Endothelial cell of umbilical vein (primary cell): Measurements from ENCODE around the gene TPM1. TPM values are rescaled to one million over a fixed set of nuclear protein-coding genes. Genes with fewer than 3 reads are reported as not detected.

Experiments used
- BruUV-seq: library from RNA; stranded (reverse); fragments of 400-500 nt; replicated peaks from 2 replicates; lab custom pipeline; 2021; lab: Mats Ljungman, UMichigan
- CTCF ChIA-PET: fragments of 300-600, 350-600 bp; sonication (Branson Sonifier 250); formaldehyde crosslinking; loops from one replicate; lab custom pipeline; 2021; ENCODE audit warnings: antibody characterized with exemption, inconsistent platforms; lab: Charles Lee
- POLR2A ChIA-PET: fragments of 300-600, 350-600 bp; sonication (Branson Sonifier 250); formaldehyde crosslinking; loops from one replicate; lab custom pipeline; 2021; ENCODE audit warnings: antibody characterized with exemption, inconsistent platforms; lab: Charles Lee
- DNase-seq: peaks from one replicate; pipeline ENCODE4 v3.0.0-alpha.2; 2011; ENCODE audit warnings: low read depth, low spot score
- FAIRE-seq: peaks from 2 replicates; lab custom pipeline; 2011; peaks lifted over from hg19 to GRCh38; lab: Jason Lieb, UNC
- H2AFZ ChIP-seq: 2 replicates; pipeline ENCODE4 v1.6.0; 2012; ENCODE audit warnings: low read depth, low read length, control low read depth, inconsistent platforms
- H3K27ac ChIP-seq: 2 replicates; pipeline ENCODE4 v1.5.1; 2011; ENCODE audit warnings: low read depth, mild to moderate bottlenecking, control low read depth, low read length, moderate library complexity; ENCODE audit not compliant: insufficient read depth
- H3K27me3 ChIP-seq, 2 experiments: 2 replicates each; pipeline versions ENCODE4 v1.6.0 to v1.6.1; 2011; ENCODE audit warnings: low read length in 2 of 2, mixed read lengths in 1 of 2; ENCODE audit not compliant: control insufficient read depth in 2 of 2, insufficient read depth in 2 of 2
- H3K36me3 ChIP-seq, 2 experiments: 2 replicates in 1 of 2; 3 replicates in 1 of 2; pipeline ENCODE4 v1.5.1; 2011; ENCODE audit warnings: low read length in 2 of 2, mild to moderate bottlenecking in 1 of 2, moderate library complexity in 1 of 2; ENCODE audit not compliant: control insufficient read depth in 2 of 2, insufficient read depth in 2 of 2; ENCODE audit errors: extremely low read depth in 1 of 2
- H3K4me1 ChIP-seq: 3 replicates; pipeline ENCODE4 v1.5.1; 2011; ENCODE audit warnings: mild to moderate bottlenecking, low read length; ENCODE audit not compliant: control insufficient read depth, insufficient read depth; ENCODE audit errors: extremely low read depth
- H3K4me2 ChIP-seq: 2 replicates; pipeline ENCODE4 v1.6.1; 2011; ENCODE audit warnings: low read length, control low read depth, mixed read lengths; ENCODE audit not compliant: insufficient read depth
- H3K4me3 ChIP-seq, 3 experiments: fragments of 200-600 bp in 1 of 3; sonication (generic), shearing (Covaris generic) in 1 of 3; replicated peaks in 1 of 3; 2 replicates each; pipeline ENCODE4 v1.5.1; 2011 to 2016; ENCODE audit warnings: control low read depth in 3 of 3, low read length in 3 of 3, mild to moderate bottlenecking in 2 of 3, inconsistent platforms in 1 of 3, low read depth in 1 of 3, moderate library complexity in 1 of 3; ENCODE audit not compliant: insufficient read depth in 1 of 3
- H3K79me2 ChIP-seq: 2 replicates; pipeline ENCODE4 v1.6.0; 2012; ENCODE audit warnings: low read length, inconsistent platforms; ENCODE audit not compliant: control insufficient read depth, insufficient read depth
- H3K9ac ChIP-seq: replicated peaks from 2 replicates; pipeline ENCODE3; 2011; ENCODE audit warnings: low read length, control low read depth; ENCODE audit not compliant: insufficient read depth; ENCODE audit errors: extremely low read depth
- H3K9me1 ChIP-seq: replicated peaks from 3 replicates; pipeline ENCODE4 v1.6.0; 2011; ENCODE audit warnings: mild to moderate bottlenecking, low read length; ENCODE audit not compliant: control insufficient read depth, insufficient read depth; ENCODE audit errors: extremely low read depth
- H3K9me3 ChIP-seq: replicated peaks from 2 replicates; pipeline ENCODE4 v1.5.1; 2012; ENCODE audit warnings: low read length, inconsistent platforms; ENCODE audit not compliant: control insufficient read depth, insufficient read depth
- H4K20me1 ChIP-seq: replicated peaks from 2 replicates; pipeline ENCODE3; 2011; ENCODE audit warnings: mild to moderate bottlenecking, low read length; ENCODE audit not compliant: control insufficient read depth, insufficient read depth; ENCODE audit errors: extremely low read depth
- EZH2 ChIP-seq: IDR thresholded peaks from 2 replicates; pipeline ENCODE4 v1.6.1; 2012; ENCODE audit warnings: borderline replicate concordance, low read depth, mild to moderate bottlenecking, moderate library complexity, low read length, inconsistent platforms; ENCODE audit not compliant: severe bottlenecking
- FOS ChIP-seq: IDR thresholded peaks from 2 replicates; pipeline ENCODE4 v1.6.1; 2011; ENCODE audit warnings: mild to moderate bottlenecking, low read length, moderate library complexity, borderline replicate concordance; ENCODE audit not compliant: insufficient read depth
- GATA2 ChIP-seq: IDR thresholded peaks from 2 replicates; pipeline ENCODE4 v1.7.0; 2011; ENCODE audit warnings: low read depth, mild to moderate bottlenecking, moderate library complexity, mixed read lengths, low read length; ENCODE audit not compliant: insufficient read length, insufficient read depth
- JUN ChIP-seq: IDR thresholded peaks from 2 replicates; pipeline ENCODE4 v1.6.1; 2011; ENCODE audit warnings: borderline replicate concordance, low read depth; ENCODE audit not compliant: insufficient read length, insufficient read depth
- MYC ChIP-seq: IDR thresholded peaks from one replicate; pipeline ENCODE4 v1.6.1; 2011; ENCODE audit warnings: mild to moderate bottlenecking, low read depth, low read length
- POLR2A ChIP-seq: IDR thresholded peaks from 2 replicates; pipeline ENCODE4 v1.6.1; 2012; ENCODE audit warnings: low read depth, mild to moderate bottlenecking, control low read depth, low read length
- POLR2AphosphoS5 ChIP-seq: IDR thresholded peaks from 2 replicates; pipeline ENCODE4 v1.6.1; 2012; ENCODE audit warnings: low read depth, mild to moderate bottlenecking, control low read depth, low read length, moderate library complexity; ENCODE audit not compliant: insufficient read depth
- dilution Hi-C: fragments of 300-500 bp; cut with MboI; formaldehyde crosslinking; loops from one replicate; pipeline ENCODE4 v1.15.0; 2019; ENCODE audit warnings: low sequenced_read_pairs; ENCODE audit not compliant: extremely low pct_ligation_motif_present
- intact Hi-C: fragments of 100-400 bp; cut with micrococcal nuclease; formaldehyde crosslinking; loops from one replicate; pipeline ENCODE4 v1.10.0; 2022
- polyA plus RNA-seq, 4 experiments: library from polyadenylated mRNA; depleted of rRNA in 3 of 4; stranded (reverse) in 3 of 4; unstranded in 1 of 4; fragments of >200 nt; gene quantifications; 2 replicates each; pipeline versions ENCODE4 v1.2.1 to v1.2.3, GENCODE V29; 2011 to 2012; ENCODE audit warnings: missing spikeins in 1 of 4
- total RNA-seq: library from RNA; stranded (reverse); gene quantifications from 2 replicates; pipeline ENCODE4 v1.2.3, GENCODE V29; 2021
- TF ChIP-seq, protein P1 (sequence below): IDR thresholded peaks from 2 replicates; pipeline ENCODE4 v1.6.1; 2011; ENCODE audit not compliant: insufficient read depth, insufficient read length
- TF ChIP-seq, protein P2 (sequence below), 2 donors: IDR thresholded peaks; 1 replicate in 1 of 2; 2 replicates in 1 of 2; pipeline ENCODE4 v1.5.1; 2011; ENCODE audit warnings: low read length in 2 of 2, mild to moderate bottlenecking in 2 of 2, moderate library complexity in 2 of 2, control low read depth in 1 of 2, inconsistent platforms in 1 of 2, low read depth in 1 of 2; ENCODE audit not compliant: insufficient read depth in 1 of 2; ENCODE audit errors: extremely low read depth in 1 of 2

TPM1 gene
- total and polyA plus RNA-seq, 2 donors (not counting 3 experiments of a cell fraction or from before 2014, with no cell fraction given), result 518 to 558 TPM

GRCh38 chr15:63016234-63016633 is 26.3 kb upstream of the TPM1 start:
- H3K27me3 ChIP-seq, result no peaks in the 10 kb centered on the region
- H3K4me2 ChIP-seq, result no peak overlapping the region
- H4K20me1 ChIP-seq, result no peaks in the 10 kb centered on the region
- no peaks in the 10 kb centered on the region for H3K9me1 ChIP-seq
- intact Hi-C loops, result no loop called here
- DNase-seq (no peak), FAIRE-seq (no peak)
- no peaks in the 10 kb centered on the region for H3K9me3 ChIP-seq
- peaks cover 25% of the 10 kb centered on the region for H3K4me1 ChIP-seq
- BruUV-seq, result no TSS peak
- ChIA-PET POLR2A (interaction anchor here (1.2 kb wide), 1 partner anchor 27 kb away, joined by 5 read pairs; the partner anchor contains the start of gene TPM1), CTCF (interaction anchor here (1.0 to 2.3 kb wide), 3 partner anchors 17 to 121 kb away, joined by 3 to 8 read pairs (median 4); no protein-coding TSS in a partner anchor)
- no peak overlapping the region for H3K4me3 ChIP-seq
- no peak overlapping the region for H2AFZ ChIP-seq
- H3K79me2 ChIP-seq, result no peaks in the 10 kb centered on the region
- H3K36me3 ChIP-seq, result no peaks in the 10 kb centered on the region
- TF ChIP-seq POLR2AphosphoS5, result no peak
- TF ChIP-seq JUN, result no peak
- TF ChIP-seq FOS, result no peak
- no peak for TF ChIP-seq POLR2A
- TF ChIP-seq, protein P1, sequence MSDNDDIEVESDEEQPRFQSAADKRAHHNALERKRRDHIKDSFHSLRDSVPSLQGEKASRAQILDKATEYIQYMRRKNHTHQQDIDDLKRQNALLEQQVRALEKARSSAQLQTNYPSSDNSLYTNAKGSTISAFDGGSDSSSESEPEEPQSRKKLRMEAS, result no peak
- no peak for TF ChIP-seq GATA2
- TF ChIP-seq MYC, result no peak
- no peak for TF ChIP-seq EZH2
- TF ChIP-seq, protein P2, sequence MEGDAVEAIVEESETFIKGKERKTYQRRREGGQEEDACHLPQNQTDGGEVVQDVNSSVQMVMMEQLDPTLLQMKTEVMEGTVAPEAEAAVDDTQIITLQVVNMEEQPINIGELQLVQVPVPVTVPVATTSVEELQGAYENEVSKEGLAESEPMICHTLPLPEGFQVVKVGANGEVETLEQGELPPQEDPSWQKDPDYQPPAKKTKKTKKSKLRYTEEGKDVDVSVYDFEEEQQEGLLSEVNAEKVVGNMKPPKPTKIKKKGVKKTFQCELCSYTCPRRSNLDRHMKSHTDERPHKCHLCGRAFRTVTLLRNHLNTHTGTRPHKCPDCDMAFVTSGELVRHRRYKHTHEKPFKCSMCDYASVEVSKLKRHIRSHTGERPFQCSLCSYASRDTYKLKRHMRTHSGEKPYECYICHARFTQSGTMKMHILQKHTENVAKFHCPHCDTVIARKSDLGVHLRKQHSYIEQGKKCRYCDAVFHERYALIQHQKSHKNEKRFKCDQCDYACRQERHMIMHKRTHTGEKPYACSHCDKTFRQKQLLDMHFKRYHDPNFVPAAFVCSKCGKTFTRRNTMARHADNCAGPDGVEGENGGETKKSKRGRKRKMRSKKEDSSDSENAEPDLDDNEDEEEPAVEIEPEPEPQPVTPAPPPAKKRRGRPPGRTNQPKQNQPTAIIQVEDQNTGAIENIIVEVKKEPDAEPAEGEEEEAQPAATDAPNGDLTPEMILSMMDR (IDR thresholded peaks at IDR 0.05; ENCODE audit: extremely low read depth in 1 of 2, insufficient read depth in 1 of 2, low read depth in 1 of 2, low read length in 2 of 2), result no peak
- dilution Hi-C loops, result no loop called here
- no peak overlapping the region for H3K27ac ChIP-seq
- no peak overlapping the region for H3K9ac ChIP-seq
